GM12891 (cell line): Measurements from ENCODE around the gene TACSTD2.
A peak's percentile ranks its signal among the peaks of the same experiment; 100 is the strongest.

Experiments
- PAX5 ChIP-seq: IDR thresholded peaks from 2 replicates; pipeline ENCODE4 v1.6.1; 2011; ENCODE audit warnings: low read length, moderate library complexity, mild to moderate bottlenecking; ENCODE audit not compliant: insufficient read depth, severe bottlenecking
- POLR2A ChIP-seq: IDR thresholded peaks from 2 replicates; pipeline ENCODE4 v1.6.1; 2011; ENCODE audit warnings: low read depth, low read length, control low read depth
- POLR2AphosphoS5 ChIP-seq: IDR thresholded peaks from 2 replicates; pipeline ENCODE4 v1.6.1; 2011; ENCODE audit warnings: low read depth, low read length, control low read depth
- POU2F2 ChIP-seq: IDR thresholded peaks from 2 replicates; pipeline ENCODE4 v1.6.1; 2011; ENCODE audit warnings: low read depth, mild to moderate bottlenecking, control low read depth, low read length, moderate library complexity
- SPI1 ChIP-seq: IDR thresholded peaks from 2 replicates; pipeline ENCODE4 v1.6.1; 2011; ENCODE audit warnings: low read depth, low read length, control low read depth

DNA sequence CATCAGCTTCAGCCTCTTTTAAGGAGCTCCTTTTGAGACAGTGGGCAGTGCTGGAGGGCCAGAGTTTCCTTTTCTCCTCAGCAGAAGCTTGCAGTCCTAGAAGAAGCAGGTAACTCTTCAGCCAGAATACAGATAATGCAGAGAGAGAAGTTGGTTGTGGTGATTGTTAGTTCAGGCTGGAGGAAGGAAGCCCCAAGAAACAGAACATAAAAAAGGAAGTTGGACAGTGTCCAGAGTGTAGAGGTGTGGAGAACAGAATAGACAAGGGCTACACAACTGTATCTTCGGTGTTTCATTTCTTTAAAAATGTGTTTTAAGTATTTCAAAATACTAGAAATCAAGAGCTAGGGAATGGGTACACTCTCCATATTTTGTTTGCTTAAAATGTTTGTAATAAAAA lies 6.4 kb upstream of the TACSTD2 start:
- no peak for TF ChIP-seq POLR2A
- TF ChIP-seq POU2F2: no peak
- TF ChIP-seq POLR2AphosphoS5: no peak
- TF ChIP-seq PAX5: no peak
- peak; percentile 56 for TF ChIP-seq SPI1
